Measurements from ENCODE around the gene KLRF2.
A peak's percentile ranks its signal among the peaks of the same experiment; 100 is the strongest.

KLRF2 gene

GRCh38 chr12:9895215-9895971 is 14.1 kb downstream of the KLRF2 start:
- no peak for DNase-seq

GRCh38 chr12:9897535-9897934 is 16.2 kb downstream of the KLRF2 start:
- no peak for DNase-seq

- DNase-seq = no peak
Measured at GRCh38 chr12:9899209-9899608, 17.9 kb downstream of the KLRF2 start.

- DNase-seq = no peak
Measured at GRCh38 chr12:9900930-9901329, 19.6 kb downstream of the KLRF2 start.

- no peak for DNase-seq
Measured at GRCh38 chr12:9902539-9903228, 21.4 kb downstream of the KLRF2 start.

GRCh38 chr12:9906873-9907272 is 25.6 kb downstream of the KLRF2 start:
- DNase-seq = no peak

- DNase-seq = no peak
Measured at GRCh38 chr12:9907769-9908168, 26.5 kb downstream of the KLRF2 start.

- no peak for DNase-seq
Measured at GRCh38 chr12:9908350-9908749, 27.1 kb downstream of the KLRF2 start.

- no peak for DNase-seq
Measured at GRCh38 chr12:9909724-9910123, 28.4 kb downstream of the KLRF2 start.

- peak; percentile 2 for DNase-seq
Measured at GRCh38 chr12:9910716-9911421, 29.6 kb downstream of the KLRF2 start.

- no peak for DNase-seq
Measured at GRCh38 chr12:9911708-9912107, 30.4 kb downstream of the KLRF2 start.

- no peak for DNase-seq
Measured at GRCh38 chr12:9919443-9919842, 38.2 kb downstream of the KLRF2 start.

- DNase-seq = no peak
Measured at GRCh38 chr12:9920451-9920850, 39.2 kb downstream of the KLRF2 start.

GRCh38 chr12:9922429-9922828 is 41.1 kb downstream of the KLRF2 start:
- no peak for DNase-seq

GRCh38 chr12:9925705-9926393 is 44.6 kb downstream of the KLRF2 start:
- peak; percentile 31 for DNase-seq

- DNase-seq = no peak
Measured at GRCh38 chr12:9926876-9927275, 45.6 kb downstream of the KLRF2 start.

GRCh38 chr12:9928607-9929006 is 47.3 kb downstream of the KLRF2 start:
- DNase-seq = no peak

GRCh38 chr12:9931245-9931644 is 50.0 kb downstream of the KLRF2 start:
- DNase-seq = no peak

- no peak for DNase-seq
Measured at GRCh38 chr12:9932270-9932669, 51.0 kb downstream of the KLRF2 start, which contains the start of gene CLEC2A. Gene CLEC2A (minus strand): TSS chr12:9932370. CDS start chr12:9932329, 41 bp downstream.

GRCh38 chr12:9933958-9934357 is 52.7 kb downstream of the KLRF2 start:
- DNase-seq = peak; percentile 54

GRCh38 chr12:9935026-9935425 is 53.7 kb downstream of the KLRF2 start:
- no peak for DNase-seq

GRCh38 chr12:9936591-9936990 is 55.3 kb downstream of the KLRF2 start:
- DNase-seq = no peak

- no peak for DNase-seq
Measured at GRCh38 chr12:9940375-9940774, 59.1 kb downstream of the KLRF2 start.

Measured in fibroblast of upper back skin (primary cell).